Esophagus mucosa (tissue), 1 donor: ENCODE measurements around the gene NCK2. TPM values are rescaled to one million over a fixed set of nuclear protein-coding genes. Genes with fewer than 3 reads are reported as not detected.

ENCODE experiments used
- ATAC-seq: fragments of 200-7000 bp; cut with Tn5 transposase; one replicate; pipeline ENCODE4 v1.9.1; 2020
- total RNA-seq: library from RNA; stranded (reverse); gene quantifications from one replicate; pipeline ENCODE4 v1.2.4, GENCODE V29; 2023
- donor health status: DM: yes; HTN: yes; CAD: no.

Gene NCK2
- total RNA-seq, 1 donor from 2014 or later = 68.6 TPM

GRCh38 chr2:105793196-105793975 is 48.7 kb downstream of the NCK2 start:
- no peak for ATAC-seq

- ATAC-seq = no peak
Observed at GRCh38 chr2:105794926-105795574, 50.3 kb downstream of the NCK2 start.

- no peak for ATAC-seq
Observed at GRCh38 chr2:105795575-105795934, 50.8 kb downstream of the NCK2 start.

- no peak for ATAC-seq
Observed at GRCh38 chr2:105796131-105796638, 51.5 kb downstream of the NCK2 start.

- peak; percentile 23 for ATAC-seq
Observed at GRCh38 chr2:105796791-105797190, 52.1 kb downstream of the NCK2 start.

GRCh38 chr2:105797298-105797819 is 52.6 kb downstream of the NCK2 start:
- ATAC-seq = peak; percentile 92

- no peak for ATAC-seq
Observed at GRCh38 chr2:105798595-105798994, 53.9 kb downstream of the NCK2 start.

GRCh38 chr2:105800036-105800713 is 55.5 kb downstream of the NCK2 start:
- peak; percentile 33 for ATAC-seq

- ATAC-seq = no peak
Observed at GRCh38 chr2:105800953-105801635, 56.4 kb downstream of the NCK2 start.

- no peak for ATAC-seq
Observed at GRCh38 chr2:105801961-105802360, 57.2 kb downstream of the NCK2 start.

GRCh38 chr2:105802587-105802986 is 57.9 kb downstream of the NCK2 start:
- peak; percentile 30 for ATAC-seq

- no peak for ATAC-seq
Observed at GRCh38 chr2:105803337-105803736, 58.6 kb downstream of the NCK2 start.

- no peak for ATAC-seq
Observed at GRCh38 chr2:105803773-105804172, 59.1 kb downstream of the NCK2 start.

- ATAC-seq = no peak
Observed at GRCh38 chr2:105804266-105804665, 59.6 kb downstream of the NCK2 start.

GRCh38 chr2:105806996-105807395 is 62.3 kb downstream of the NCK2 start:
- peak; percentile 47 for ATAC-seq

GRCh38 chr2:105808423-105809096 is 63.8 kb downstream of the NCK2 start:
- ATAC-seq = no peak

GRCh38 chr2:105809097-105809473 is 64.4 kb downstream of the NCK2 start:
- ATAC-seq = no peak

- no peak for ATAC-seq
Observed at GRCh38 chr2:105809723-105810122, 65.0 kb downstream of the NCK2 start.

- ATAC-seq = peak; percentile 52
Observed at GRCh38 chr2:105812180-105813044, 67.7 kb downstream of the NCK2 start.

GRCh38 chr2:105813045-105813315 is 68.3 kb downstream of the NCK2 start:
- no peak for ATAC-seq

GRCh38 chr2:105813405-105813804 is 68.7 kb downstream of the NCK2 start:
- peak; percentile 53 for ATAC-seq
